Suprapubic skin (tissue), 4 donors: ENCODE results near the gene FAM3C. TPM values are rescaled to one million over a fixed set of nuclear protein-coding genes. Genes with fewer than 3 reads are reported as not detected.

Experiments
- DNase-seq, 2 donors: peaks; one replicate each; pipeline ENCODE4 v3.0.0-alpha.2; 2019; ENCODE audit warnings: low spot score in 2 of 2
- H3K27ac ChIP-seq: fragments of 200-600 bp; sonication (generic); one replicate; pipeline ENCODE4 v1.5.1; 2019
- H3K27me3 ChIP-seq: fragments of 200-600 bp; sonication (generic); one replicate; pipeline ENCODE4 v1.5.1; 2019
- H3K36me3 ChIP-seq: fragments of 200-600 bp; sonication (generic); one replicate; pipeline ENCODE4 v1.5.1; 2019
- H3K4me1 ChIP-seq: fragments of 200-600 bp; sonication (generic); one replicate; pipeline ENCODE4 v1.5.1; 2019
- H3K4me3 ChIP-seq: fragments of 200-600 bp; sonication (generic); one replicate; pipeline ENCODE4 v1.5.1; 2019; ENCODE audit warnings: mild to moderate bottlenecking
- H3K9me3 ChIP-seq: fragments of 200-600 bp; sonication (generic); one replicate; pipeline ENCODE4 v1.5.1; 2019
- CTCF ChIP-seq, 2 donors: fragments of 200-600 bp in 1 of 2; fragments of 450-650 bp in 1 of 2; sonication (generic) in 1 of 2; IDR thresholded peaks; one replicate each; pipeline ENCODE4 v1.5.1; 2016 to 2019; ENCODE audit warnings: antibody characterized with exemption in 2 of 2, mild to moderate bottlenecking in 1 of 2, moderate library complexity in 1 of 2
- EP300 ChIP-seq: sonication (generic); formaldehyde crosslinking; IDR thresholded peaks from one replicate; pipeline ENCODE4 v1.6.1; 2017; ENCODE audit warnings: antibody characterized with exemption
- POLR2A ChIP-seq, 2 donors: fragments of 450-650 bp; IDR thresholded peaks; one replicate each; pipeline ENCODE4 v1.6.1; 2017; ENCODE audit warnings: antibody characterized with exemption in 2 of 2, mild to moderate bottlenecking in 2 of 2, moderate library complexity in 2 of 2
- POLR2AphosphoS5 ChIP-seq, 3 donors: sonication (generic); formaldehyde crosslinking; IDR thresholded peaks; one replicate each; pipeline ENCODE4 v1.6.1; 2017; ENCODE audit warnings: antibody characterized with exemption in 3 of 3
- WGBS: methylation state at CpG from one replicate; pipeline ENCODE4 v1.1.5; 2018; 5-methylcytosine and 5-hydroxymethylcytosine counted together
- total RNA-seq, 4 donors: library from RNA; depleted of rRNA; stranded (reverse); fragments of >200 nt; gene quantifications; one replicate each; pipeline ENCODE4 v1.1.0, GENCODE V29; 2016

FAM3C gene
- total RNA-seq, 4 donors from 2014 or later: 31.8 to 39.1 (median 35.9) TPM

- Histone ChIP-seq H3K4me1 (no peaks in the 10 kb centered on the region), H3K9me3 (no peaks in the 10 kb centered on the region), H3K4me3 (no peak overlapping the region), H3K27ac (no peak overlapping the region), H3K36me3 (no peaks in the 10 kb centered on the region), H3K27me3 (peaks cover 16% of the 10 kb centered on the region)
- TF ChIP-seq CTCF (IDR thresholded peaks at IDR 0.05) (no peak), POLR2AphosphoS5 (IDR thresholded peaks at IDR 0.05) (no peak), EP300 (no peak), POLR2A (IDR thresholded peaks at IDR 0.05) (no peak)
- WGBS: 81% methylated on average over 5 of the region's 5 CpGs
- DNase-seq: no peak
These were observed 57.0 kb downstream of the FAM3C start for GRCh38 chr7:121339082-121339481.

GRCh38 chr7:121337398-121337797 is 58.7 kb downstream of the FAM3C start:
- H3K4me1 ChIP-seq: no peaks in the 10 kb centered on the region
- H3K9me3 ChIP-seq: no peaks in the 10 kb centered on the region
- peaks cover 33% of the 10 kb centered on the region for H3K27me3 ChIP-seq
- no peak for DNase-seq
- 21% methylated on average over 3 of the region's 3 CpGs for WGBS
- H3K4me3 ChIP-seq: no peak overlapping the region
- H3K27ac ChIP-seq: no peak overlapping the region
- H3K36me3 ChIP-seq: no peaks in the 10 kb centered on the region
- no peak for TF ChIP-seq POLR2A (IDR thresholded peaks at IDR 0.05)
- TF ChIP-seq POLR2AphosphoS5 (IDR thresholded peaks at IDR 0.05): no peak
- no peak for TF ChIP-seq CTCF (IDR thresholded peaks at IDR 0.05)
- TF ChIP-seq EP300: no peak

GRCh38 chr7:121336579-121336978 is 59.5 kb downstream of the FAM3C start:
- TF ChIP-seq EP300 (no peak), CTCF (IDR thresholded peaks at IDR 0.05) (no peak), POLR2AphosphoS5 (IDR thresholded peaks at IDR 0.05) (no peak), POLR2A (IDR thresholded peaks at IDR 0.05) (no peak)
- no peak overlapping the region for H3K27ac ChIP-seq
- H3K9me3 ChIP-seq: no peaks in the 10 kb centered on the region
- H3K4me1 ChIP-seq: no peaks in the 10 kb centered on the region
- 45% methylated on average over 3 of the region's 3 CpGs for WGBS
- no peak for DNase-seq
- H3K4me3 ChIP-seq: no peak overlapping the region
- no peaks in the 10 kb centered on the region for H3K36me3 ChIP-seq
- H3K27me3 ChIP-seq: peaks cover 41% of the 10 kb centered on the region

GRCh38 chr7:121334875-121335648 is 61.0 kb downstream of the FAM3C start:
- H3K36me3 ChIP-seq: no peaks in the 10 kb centered on the region
- peaks cover 4% of the 10 kb centered on the region for H3K4me1 ChIP-seq
- WGBS: 83% methylated on average over 10 of the region's 10 CpGs
- H3K9me3 ChIP-seq: no peaks in the 10 kb centered on the region
- DNase-seq: no peak
- H3K27me3 ChIP-seq: peaks cover 56% of the 10 kb centered on the region
- TF ChIP-seq CTCF (IDR thresholded peaks at IDR 0.05): no peak
- TF ChIP-seq POLR2AphosphoS5 (IDR thresholded peaks at IDR 0.05): no peak
- TF ChIP-seq EP300: no peak
- no peak for TF ChIP-seq POLR2A (IDR thresholded peaks at IDR 0.05)
- H3K27ac ChIP-seq: no peak overlapping the region
- H3K4me3 ChIP-seq: no peak overlapping the region

GRCh38 chr7:121334376-121334775 is 61.7 kb downstream of the FAM3C start:
- H3K27ac ChIP-seq: no peak overlapping the region
- peaks cover 11% of the 10 kb centered on the region for H3K4me1 ChIP-seq
- H3K27me3 ChIP-seq: peaks cover 63% of the 10 kb centered on the region
- H3K9me3 ChIP-seq: no peaks in the 10 kb centered on the region
- DNase-seq: no peak
- no peak for TF ChIP-seq POLR2AphosphoS5 (IDR thresholded peaks at IDR 0.05)
- TF ChIP-seq POLR2A (IDR thresholded peaks at IDR 0.05): no peak
- TF ChIP-seq CTCF (IDR thresholded peaks at IDR 0.05): no peak
- TF ChIP-seq EP300: no peak
- 93% methylated on average over 4 of the region's 4 CpGs for WGBS
- H3K4me3 ChIP-seq: no peak overlapping the region
- H3K36me3 ChIP-seq: no peaks in the 10 kb centered on the region
